Measurements from ENCODE around the gene LRRC36. TPM values are rescaled to one million over a fixed set of nuclear protein-coding genes. Genes with fewer than 3 reads are reported as not detected.
A peak's percentile ranks its signal among the peaks of the same experiment; 100 is the strongest.

LRRC36 gene
- total and polyA plus RNA-seq, 3 experiments from 2014 or later, result 0.28 to 0.31 TPM; not detected in 1

DNA sequence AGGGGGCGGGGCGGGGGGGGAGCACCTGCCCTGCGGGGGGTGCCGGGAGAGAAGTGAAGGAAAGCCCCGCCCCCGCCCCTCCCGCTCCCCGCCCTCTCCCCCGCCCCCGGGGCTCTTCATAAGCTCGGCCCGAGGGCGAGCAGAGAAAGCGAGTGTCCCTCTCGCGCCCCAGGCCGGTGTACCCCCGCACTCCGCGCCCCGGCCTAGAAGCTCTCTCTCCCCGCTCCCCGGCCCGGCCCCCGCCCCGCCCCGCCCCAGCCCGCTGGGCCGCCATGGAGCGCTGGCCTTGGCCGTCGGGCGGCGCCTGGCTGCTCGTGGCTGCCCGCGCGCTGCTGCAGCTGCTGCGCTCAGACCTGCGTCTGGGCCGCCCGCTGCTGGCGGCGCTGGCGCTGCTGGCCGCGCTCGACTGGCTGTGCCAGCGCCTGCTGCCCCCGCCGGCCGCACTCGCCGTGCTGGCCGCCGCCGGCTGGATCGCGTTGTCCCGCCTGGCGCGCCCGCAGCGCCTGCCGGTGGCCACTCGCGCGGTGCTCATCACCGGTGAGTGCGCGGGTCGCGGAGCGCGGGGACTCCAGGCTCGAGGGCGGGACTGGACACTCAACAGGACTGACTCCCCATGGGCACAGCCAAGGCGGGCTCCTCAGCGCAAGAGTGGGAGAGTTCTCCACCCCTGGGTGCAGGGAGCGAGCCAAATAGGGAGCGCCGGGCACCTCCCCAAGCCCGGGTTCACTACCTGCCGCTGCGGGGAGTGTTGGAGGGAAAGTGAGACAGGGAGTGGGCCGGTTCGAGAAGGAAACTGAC is 104.6 kb downstream of the LRRC36 start, which contains the start of gene HSD11B2:
TSS of gene HSD11B2 (plus strand) at position 145 of the 798 bp plus-strand sequence. CDS start at position 273, 128 bp downstream.
- no peaks in the 10 kb centered on the region for H3K36me3 ChIP-seq (ENCODE audit: insufficient read depth, low read length)
- H3K27me3 ChIP-seq (ENCODE audit: insufficient read depth, low read length, poor library complexity, severe bottlenecking), result peaks cover 9% of the 10 kb centered on the region
- peak within 1 kb of the TSS; percentile 65 to 86 (median 81) for H3K4me3 Mint-ChIP-seq
- peaks cover 27 to 43% of the 10 kb centered on the region in 2 donors for H3K27me3 Mint-ChIP-seq
- H3K36me3 Mint-ChIP-seq, result no peaks in the 10 kb centered on the region
- ChIA-PET CTCF (interaction anchor here (0.8 kb wide), 1 partner anchor 50 kb away, joined by 3 read pairs; the partner anchor contains the start of gene ATP6V0D1), POLR2A (no interaction called here)
- H3K27ac ChIP-seq (ENCODE audit: low read depth, low read length), result no peak within 1 kb of the TSS
- no peaks in the 10 kb centered on the region for H3K9me3 ChIP-seq (ENCODE audit: low read length)
- H3K4me1 ChIP-seq (ENCODE audit: insufficient read depth, low read length), result peaks cover 6% of the 10 kb centered on the region
- peak within 1 kb of the TSS in 1 of 8 donors; percentile 34 for H3K27ac Mint-ChIP-seq
- DNase-seq, result peak in 2 of 5 donors; percentile 7 to 11
- no peaks in the 10 kb centered on the region for H3K9me3 Mint-ChIP-seq
- peaks cover 0 to 14% (median 10%) of the 10 kb centered on the region in 3 donors for H3K4me1 Mint-ChIP-seq
- peak within 1 kb of the TSS; percentile 11 for H3K4me3 ChIP-seq (ENCODE audit: low read length)

GRCh38 chr16:67431775-67432505 is 105.3 kb downstream of the LRRC36 start:
- peaks cover 6% of the 10 kb centered on the region for H3K4me1 ChIP-seq (ENCODE audit: insufficient read depth, low read length)
- H3K4me3 Mint-ChIP-seq, result peak overlapping the region; percentile 44 to 86 (median 69)
- peaks cover 24 to 37% of the 10 kb centered on the region in 2 donors for H3K27me3 Mint-ChIP-seq
- H3K36me3 Mint-ChIP-seq, result peaks cover 0 to 2% (median 0%) of the 10 kb centered on the region in 3 donors
- no peak overlapping the region for H3K27ac ChIP-seq (ENCODE audit: low read depth, low read length)
- DNase-seq, result no peak
- no peaks in the 10 kb centered on the region for H3K9me3 ChIP-seq (ENCODE audit: low read length)
- POLR2A ChIA-PET, result no interaction called here
- peaks cover 9% of the 10 kb centered on the region for H3K27me3 ChIP-seq (ENCODE audit: insufficient read depth, low read length, poor library complexity, severe bottlenecking)
- no peaks in the 10 kb centered on the region for H3K9me3 Mint-ChIP-seq
- peaks cover 0 to 14% (median 10%) of the 10 kb centered on the region in 3 donors for H3K4me1 Mint-ChIP-seq
- CTCF ChIA-PET, result no interaction called here
- H3K27ac Mint-ChIP-seq, result peak overlapping the region in 1 of 8 donors; percentile 24
- H3K36me3 ChIP-seq (ENCODE audit: insufficient read depth, low read length), result no peaks in the 10 kb centered on the region
- no peak overlapping the region for H3K4me3 ChIP-seq (ENCODE audit: low read length)

DNA sequence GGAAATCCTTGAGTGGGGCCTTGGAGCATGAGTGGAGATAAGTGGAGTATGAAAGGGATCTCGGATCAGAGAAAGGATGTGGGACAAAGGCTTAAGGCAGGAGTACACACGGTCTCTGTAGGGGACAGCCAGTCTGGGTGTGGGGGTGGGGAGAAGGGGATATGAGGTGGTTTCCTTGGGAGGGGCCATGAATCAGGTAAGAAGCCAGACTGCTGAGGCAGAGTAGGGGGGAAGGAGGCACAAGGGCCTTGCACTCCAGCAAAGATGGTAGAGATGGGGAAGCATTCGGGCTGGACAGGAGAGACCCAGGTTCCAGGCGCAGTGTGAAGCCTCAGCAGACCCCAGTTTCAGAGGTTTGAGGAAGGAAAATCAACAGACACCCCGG is 105.9 kb downstream of the LRRC36 start:
- Mint-ChIP-seq H3K27me3 (peaks cover 22 to 33% of the 10 kb centered on the region in 2 donors), H3K9me3 (no peaks in the 10 kb centered on the region), H3K27ac (peak overlapping the region in 1 of 8 donors; percentile 24), H3K36me3 (peaks cover 0 to 6% (median 0%) of the 10 kb centered on the region in 3 donors), H3K4me1 (peaks cover 0 to 14% (median 10%) of the 10 kb centered on the region in 3 donors), H3K4me3 (peak overlapping the region in 6 of 7 donors; percentile 32 to 84 (median 62))
- ChIA-PET CTCF (no interaction called here), POLR2A (no interaction called here)
- DNase-seq, result no peak
- no peak overlapping the region for H3K27ac ChIP-seq (ENCODE audit: low read depth, low read length)
- H3K4me3 ChIP-seq (ENCODE audit: low read length), result no peak overlapping the region
- peaks cover 6% of the 10 kb centered on the region for H3K4me1 ChIP-seq (ENCODE audit: insufficient read depth, low read length)
- H3K9me3 ChIP-seq (ENCODE audit: low read length), result no peaks in the 10 kb centered on the region
- H3K36me3 ChIP-seq (ENCODE audit: insufficient read depth, low read length), result no peaks in the 10 kb centered on the region
- peaks cover 9% of the 10 kb centered on the region for H3K27me3 ChIP-seq (ENCODE audit: insufficient read depth, low read length, poor library complexity, severe bottlenecking)

DNA sequence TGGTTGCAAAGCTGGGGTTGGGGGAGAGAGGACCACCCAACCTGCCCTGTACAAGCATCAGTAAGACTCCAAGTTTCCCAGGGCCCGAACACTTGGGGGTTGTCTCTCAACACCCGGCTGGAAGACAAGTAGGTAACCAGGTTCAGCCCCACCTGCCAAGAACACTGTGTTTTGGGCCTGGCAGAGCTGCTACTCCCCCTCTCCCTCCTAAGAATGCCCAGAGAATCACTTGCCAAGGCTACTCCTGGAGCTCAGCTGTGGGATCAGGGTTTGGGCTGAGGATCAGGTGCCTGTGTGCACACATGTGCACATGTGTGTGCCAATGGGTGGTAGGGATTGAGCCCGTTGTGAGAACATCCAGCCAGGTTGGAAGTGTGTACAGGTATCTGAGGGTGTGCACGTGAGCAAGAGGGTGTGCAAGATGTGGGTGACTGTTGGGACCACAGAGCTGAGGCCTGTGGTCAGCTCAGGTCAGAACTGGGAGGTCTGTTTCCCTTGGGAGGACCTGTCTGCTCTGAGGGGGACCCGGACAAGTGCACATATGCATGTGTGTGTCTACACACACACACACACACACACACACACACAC is 106.6 kb downstream of the LRRC36 start:
- Histone ChIP-seq H3K27ac (ENCODE audit: low read depth, low read length) (no peak overlapping the region), H3K9me3 (ENCODE audit: low read length) (no peaks in the 10 kb centered on the region), H3K27me3 (ENCODE audit: insufficient read depth, low read length, poor library complexity, severe bottlenecking) (peaks cover 9% of the 10 kb centered on the region), H3K4me1 (ENCODE audit: insufficient read depth, low read length) (peaks cover 6% of the 10 kb centered on the region), H3K36me3 (ENCODE audit: insufficient read depth, low read length) (no peaks in the 10 kb centered on the region), H3K4me3 (ENCODE audit: low read length) (no peak overlapping the region)
- peaks cover 0 to 14% (median 10%) of the 10 kb centered on the region in 3 donors for H3K4me1 Mint-ChIP-seq
- peak overlapping the region in 1 of 8 donors; percentile 22 for H3K27ac Mint-ChIP-seq
- peaks cover 22 to 28% of the 10 kb centered on the region in 2 donors for H3K27me3 Mint-ChIP-seq
- H3K9me3 Mint-ChIP-seq, result no peaks in the 10 kb centered on the region
- ChIA-PET POLR2A (no interaction called here), CTCF (no interaction called here)
- H3K36me3 Mint-ChIP-seq, result peaks cover 0 to 13% (median 0%) of the 10 kb centered on the region in 3 donors
- H3K4me3 Mint-ChIP-seq, result peak overlapping the region in 4 of 7 donors; percentile 8 to 27 (median 18)
- DNase-seq, result no peak

Other genes starting within 250 kb of the LRRC36 start
- gene PHAF1, start 216.9 kb upstream of the LRRC36 start, total RNA-seq, result 10 to 100 TPM; 20.2 to 21.2 TPM
- 14.7 TPM for gene PHAF1, start 216.9 kb upstream of the LRRC36 start, polyA plus RNA-seq
- 1 to 10 TPM; 2.4 to 2.7 TPM for gene B3GNT9, start 175.8 kb upstream of the LRRC36 start, total RNA-seq
- gene B3GNT9, start 175.8 kb upstream of the LRRC36 start, polyA plus RNA-seq, result 5.0 TPM
- gene TRADD, start 166.9 kb upstream of the LRRC36 start, total RNA-seq, result 10 to 100 TPM; 23.8 to 28.7 TPM
- 141 TPM for gene TRADD, start 166.9 kb upstream of the LRRC36 start, polyA plus RNA-seq
- gene FBXL8, start 166.9 kb upstream of the LRRC36 start, total RNA-seq, result 10 to 100 TPM; 10.5 to 14.3 TPM
- 11.6 TPM for gene FBXL8, start 166.9 kb upstream of the LRRC36 start, polyA plus RNA-seq
- 10 to 100 TPM; 11.6 to 13.3 TPM for gene HSF4, start 162.1 kb upstream of the LRRC36 start, total RNA-seq
- not detected for gene HSF4, start 162.1 kb upstream of the LRRC36 start, polyA plus RNA-seq
- 1 to 10 TPM; 2.1 to 2.3 TPM for gene NOL3, start 156.3 kb upstream of the LRRC36 start, total RNA-seq
- 0.91 TPM for gene NOL3, start 156.3 kb upstream of the LRRC36 start, polyA plus RNA-seq
- gene MATCAP1, start 142.9 kb upstream of the LRRC36 start, total RNA-seq, result 10 to 100 TPM; 15.3 to 15.6 TPM
- gene MATCAP1, start 142.9 kb upstream of the LRRC36 start, polyA plus RNA-seq, result 0.68 TPM
- not detected for gene EXOC3L1, start 136.7 kb upstream of the LRRC36 start, total RNA-seq
- not detected for gene EXOC3L1, start 136.7 kb upstream of the LRRC36 start, polyA plus RNA-seq
- gene E2F4, start 134.7 kb upstream of the LRRC36 start, total RNA-seq, result 100 to 1,000 TPM; 137 to 139 TPM
- gene E2F4, start 134.7 kb upstream of the LRRC36 start, polyA plus RNA-seq, result 86.0 TPM
- 1 to 10 TPM; 5.0 to 5.3 TPM for gene ELMO3, start 127.7 kb upstream of the LRRC36 start, total RNA-seq
- not detected for gene ELMO3, start 127.7 kb upstream of the LRRC36 start, polyA plus RNA-seq
- 10 to 100 TPM; 58.4 to 69.5 TPM for gene TMEM208, start 99.7 kb upstream of the LRRC36 start, total RNA-seq
- gene TMEM208, start 99.7 kb upstream of the LRRC36 start, polyA plus RNA-seq, result 83.7 TPM
- gene FHOD1, start 79.3 kb upstream of the LRRC36 start, total RNA-seq, result 100 to 1,000 TPM; 111 to 117 TPM
- gene FHOD1, start 79.3 kb upstream of the LRRC36 start, polyA plus RNA-seq, result 5.5 TPM
- 1 to 10 TPM; 5.2 TPM for gene SLC9A5, start 77.8 kb upstream of the LRRC36 start, total RNA-seq
- not detected for gene SLC9A5, start 77.8 kb upstream of the LRRC36 start, polyA plus RNA-seq
- 10 to 100 TPM; 25.3 to 29.3 TPM for gene PLEKHG4, start 47.3 kb upstream of the LRRC36 start, total RNA-seq
- gene PLEKHG4, start 47.3 kb upstream of the LRRC36 start, polyA plus RNA-seq, result 1.6 TPM
- 1 to 10 TPM in 1 of 2 experiments, under 1 TPM in 1; 0.71 to 1.4 TPM for gene KCTD19, start 74 bp upstream of the LRRC36 start, total RNA-seq
- gene KCTD19, start 74 bp upstream of the LRRC36 start, polyA plus RNA-seq, result not detected
- not detected for gene TPPP3, start 66.7 kb downstream of the LRRC36 start, total RNA-seq
- gene TPPP3, start 66.7 kb downstream of the LRRC36 start, polyA plus RNA-seq, result not detected
- 1 to 10 TPM; 1.3 TPM for gene ZDHHC1, start 89.7 kb downstream of the LRRC36 start, total RNA-seq
- gene ZDHHC1, start 89.7 kb downstream of the LRRC36 start, polyA plus RNA-seq, result 0.60 TPM
- gene HSD11B2, start 104.3 kb downstream of the LRRC36 start, total RNA-seq, result 1 to 10 TPM; 1.1 to 1.5 TPM
- not detected for gene HSD11B2, start 104.3 kb downstream of the LRRC36 start, polyA plus RNA-seq
- 10 to 100 TPM; 49.3 to 57.6 TPM for gene ATP6V0D1, start 154.3 kb downstream of the LRRC36 start, total RNA-seq
- 107 TPM for gene ATP6V0D1, start 154.3 kb downstream of the LRRC36 start, polyA plus RNA-seq
- gene AGRP, start 156.7 kb downstream of the LRRC36 start, total RNA-seq, result not detected
- not detected for gene AGRP, start 156.7 kb downstream of the LRRC36 start, polyA plus RNA-seq
- gene RIPOR1, start 202.0 kb downstream of the LRRC36 start, total RNA-seq, result 10 to 100 TPM; 23.2 to 27.4 TPM
- 6.1 TPM for gene RIPOR1, start 202.0 kb downstream of the LRRC36 start, polyA plus RNA-seq
- 10 to 100 TPM; 65.4 to 67.4 TPM for gene CTCF, start 235.7 kb downstream of the LRRC36 start, total RNA-seq
- gene CTCF, start 235.7 kb downstream of the LRRC36 start, polyA plus RNA-seq, result 66.4 TPM